Measurements from ENCODE around the gene ERAL1. TPM values are rescaled to one million over a fixed set of nuclear protein-coding genes. Genes with fewer than 3 reads are reported as not detected.

The ERAL1 gene
- total RNA-seq, 1 donor from 2014 or later = 25.8 TPM

- Histone ChIP-seq H3F3A (ENCODE audit: low read depth) (no peaks in the 10 kb centered on the region), H3K79me2 (ENCODE audit: low read depth) (peaks cover 10% of the 10 kb centered on the region), H3K27ac (no peak overlapping the region), H2AFZ (replicated peaks) (no peak overlapping the region), H3K4me2 (no peak overlapping the region), H3K4me3 (no peak overlapping the region), H3K9me3 (ENCODE audit: low read depth) (no peaks in the 10 kb centered on the region), H3K27me3 (no peaks in the 10 kb centered on the region), H3K36me3 (no peaks in the 10 kb centered on the region), H3K9ac (no peak overlapping the region), H3K4me1 (peaks cover 5% of the 10 kb centered on the region), H4K20me1 (ENCODE audit: low read depth) (no peaks in the 10 kb centered on the region)
- H3K4me3 Mint-ChIP-seq = no peak overlapping the region
- H3K27me3 Mint-ChIP-seq (ENCODE audit: insufficient read depth, low read depth) = peaks cover 2% of the 10 kb centered on the region
- peaks cover 17% of the 10 kb centered on the region for H3K36me3 Mint-ChIP-seq
- H3K4me1 Mint-ChIP-seq = peaks cover 7% of the 10 kb centered on the region
- no peak for DNase-seq (ENCODE audit: low spot score)
- H3K27ac Mint-ChIP-seq = no peak overlapping the region
- no peaks in the 10 kb centered on the region for H3K9me3 Mint-ChIP-seq
- TF ChIP-seq CTCF (IDR thresholded peaks at IDR 0.05) = no peak
- TF ChIP-seq EZH2phosphoT487 (IDR thresholded peaks at IDR 0.05) = no peak
- TF ChIP-seq EZH2 (IDR thresholded peaks at IDR 0.05) = no peak
Measured at GRCh38 chr17:28860363-28860808, 5.6 kb downstream of the ERAL1 start.

- H3K9me3 ChIP-seq (ENCODE audit: low read depth) = no peaks in the 10 kb centered on the region
- Mint-ChIP-seq H3K27ac (no peak overlapping the region), H3K9me3 (no peaks in the 10 kb centered on the region), H3K27me3 (ENCODE audit: insufficient read depth, low read depth) (peaks cover 2% of the 10 kb centered on the region), H3K4me3 (no peak overlapping the region), H3K36me3 (peaks cover 15% of the 10 kb centered on the region), H3K4me1 (no peaks in the 10 kb centered on the region)
- H4K20me1 ChIP-seq (ENCODE audit: low read depth) = no peaks in the 10 kb centered on the region
- no peak overlapping the region for H3K4me2 ChIP-seq
- no peaks in the 10 kb centered on the region for H3K79me2 ChIP-seq (ENCODE audit: low read depth)
- no peak overlapping the region for H3K9ac ChIP-seq
- H2AFZ ChIP-seq (replicated peaks) = no peak overlapping the region
- H3K4me3 ChIP-seq = no peak overlapping the region
- H3K4me1 ChIP-seq = no peaks in the 10 kb centered on the region
- no peak for TF ChIP-seq EZH2 (IDR thresholded peaks at IDR 0.05)
- TF ChIP-seq EZH2phosphoT487 (IDR thresholded peaks at IDR 0.05) = no peak
- TF ChIP-seq CTCF (IDR thresholded peaks at IDR 0.05) = no peak
- H3K36me3 ChIP-seq = no peaks in the 10 kb centered on the region
- H3K27ac ChIP-seq = no peak overlapping the region
- DNase-seq (ENCODE audit: low spot score) = no peak
- H3F3A ChIP-seq (ENCODE audit: low read depth) = no peaks in the 10 kb centered on the region
- no peaks in the 10 kb centered on the region for H3K27me3 ChIP-seq
Measured at GRCh38 chr17:28861393-28862203, 6.8 kb downstream of the ERAL1 start.

- Histone ChIP-seq H3K79me2 (ENCODE audit: low read depth) (no peaks in the 10 kb centered on the region), H2AFZ (replicated peaks) (no peak overlapping the region), H3K27me3 (no peaks in the 10 kb centered on the region), H3K4me3 (no peak overlapping the region), H3K4me2 (no peak overlapping the region), H3K4me1 (no peaks in the 10 kb centered on the region), H3K9ac (no peak overlapping the region), H3K9me3 (ENCODE audit: low read depth) (no peaks in the 10 kb centered on the region), H4K20me1 (ENCODE audit: low read depth) (no peaks in the 10 kb centered on the region), H3K27ac (no peak overlapping the region), H3F3A (ENCODE audit: low read depth) (no peaks in the 10 kb centered on the region), H3K36me3 (no peaks in the 10 kb centered on the region)
- TF ChIP-seq EZH2 (IDR thresholded peaks at IDR 0.05) = no peak
- TF ChIP-seq CTCF (IDR thresholded peaks at IDR 0.05) = no peak
- H3K27ac Mint-ChIP-seq = no peak overlapping the region
- no peak for DNase-seq (ENCODE audit: low spot score)
- no peaks in the 10 kb centered on the region for H3K9me3 Mint-ChIP-seq
- H3K4me1 Mint-ChIP-seq = no peaks in the 10 kb centered on the region
- peaks cover 4% of the 10 kb centered on the region for H3K27me3 Mint-ChIP-seq (ENCODE audit: insufficient read depth, low read depth)
- peaks cover 15% of the 10 kb centered on the region for H3K36me3 Mint-ChIP-seq
- no peak overlapping the region for H3K4me3 Mint-ChIP-seq
Measured at GRCh38 chr17:28862561-28862960, 7.7 kb downstream of the ERAL1 start.

Measured in neural progenitor cell (in vitro differentiated cells).